ENCODE measurements around the gene SOWAHC. TPM values are rescaled to one million over a fixed set of nuclear protein-coding genes. Genes with fewer than 3 reads are reported as not detected.
A peak's percentile ranks its signal among the peaks of the same experiment; 100 is the strongest.
"Not testable (repeated sequence)": the region's sequence is repeated elsewhere in the genome, so short reads cannot be mapped to it uniquely, and the experiment has no call there.

The SOWAHC gene, protein sequence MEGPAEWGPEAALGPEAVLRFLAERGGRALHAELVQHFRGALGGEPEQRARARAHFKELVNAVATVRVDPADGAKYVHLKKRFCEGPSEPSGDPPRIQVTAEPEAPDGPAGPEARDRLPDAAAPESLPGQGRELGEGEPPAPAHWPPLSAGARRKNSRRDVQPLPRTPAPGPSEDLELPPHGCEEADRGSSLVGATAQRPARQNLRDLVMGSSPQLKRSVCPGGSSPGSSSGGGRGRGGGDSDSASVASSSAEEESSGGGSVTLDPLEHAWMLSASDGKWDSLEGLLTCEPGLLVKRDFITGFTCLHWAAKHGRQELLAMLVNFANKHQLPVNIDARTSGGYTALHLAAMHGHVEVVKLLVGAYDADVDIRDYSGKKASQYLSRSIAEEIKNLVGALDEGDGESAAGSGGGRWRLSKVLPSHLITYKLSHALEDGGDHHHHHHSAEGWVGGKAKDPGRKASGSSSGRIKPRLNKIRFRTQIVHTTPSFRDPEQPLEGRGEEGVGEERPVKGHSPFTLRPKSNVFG
- 10 to 100 TPM in 1 of 2 donors, 1 to 10 TPM in 1; 8.5 to 19.5 TPM for total RNA-seq
- 10 to 100 TPM; 11.3 to 16.8 TPM for polyA plus RNA-seq (ENCODE audit: insufficient read length in 2 of 2)
- long read RNA-seq, donor 1, full-length matches to known transcripts, result 24 of 24 reads
- long read RNA-seq, donor 1, partial matches to known transcripts, result 0 of 24 reads
- long read RNA-seq, donor 1, other reads (novel, unspliced or antisense), result 0 of 24 reads
- long read RNA-seq, donor 2, full-length matches to known transcripts, result 8 of 8 reads
- long read RNA-seq, donor 2, partial matches to known transcripts, result 0 of 8 reads
- long read RNA-seq, donor 2, other reads (novel, unspliced or antisense), result 0 of 8 reads
- long read RNA-seq, donor 3, full-length matches to known transcripts, result 7 of 7 reads
- long read RNA-seq, donor 3, partial matches to known transcripts, result 0 of 7 reads
- long read RNA-seq, donor 3, other reads (novel, unspliced or antisense), result 0 of 7 reads
- long read RNA-seq, donor 4, full-length matches to known transcripts, result 20 of 20 reads
- long read RNA-seq, donor 4, partial matches to known transcripts, result 0 of 20 reads
- long read RNA-seq, donor 4, other reads (novel, unspliced or antisense), result 0 of 20 reads

DNA sequence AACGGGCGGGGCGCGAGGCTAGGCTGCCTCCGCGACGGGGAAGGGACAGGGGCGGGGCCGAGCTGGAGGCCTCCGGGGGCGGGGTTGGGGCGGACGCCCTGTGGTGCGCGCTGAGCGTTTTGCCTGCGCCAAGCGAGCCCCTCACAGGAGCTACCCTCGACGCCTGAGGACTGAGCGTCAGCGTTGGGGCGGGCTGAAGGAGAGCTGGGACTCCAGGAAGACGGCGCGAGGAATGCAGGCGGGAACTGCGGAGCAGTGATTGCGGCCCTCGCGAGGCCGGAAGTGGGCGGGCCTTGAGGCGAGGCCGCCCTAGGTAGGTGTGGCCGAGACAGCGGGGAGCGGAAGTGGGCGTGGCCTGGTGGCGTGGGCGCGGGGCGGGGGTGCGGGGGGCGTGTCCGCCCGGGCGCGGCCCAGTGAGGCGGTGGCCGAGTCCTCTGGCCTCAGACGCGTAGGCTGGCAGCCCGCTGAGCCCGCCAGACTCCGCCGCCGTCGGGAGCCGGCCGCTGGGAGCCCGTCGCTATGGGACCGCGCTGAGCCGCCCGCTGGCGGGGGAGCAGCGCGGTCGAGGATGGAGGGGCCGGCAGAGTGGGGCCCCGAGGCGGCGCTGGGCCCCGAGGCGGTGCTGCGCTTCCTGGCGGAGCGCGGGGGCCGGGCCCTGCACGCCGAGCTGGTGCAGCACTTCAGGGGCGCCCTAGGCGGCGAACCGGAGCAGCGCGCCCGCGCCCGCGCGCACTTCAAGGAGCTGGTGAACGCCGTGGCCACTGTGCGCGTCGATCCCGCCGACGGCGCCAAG is at the start of gene SOWAHC, which contains the start of gene SEPTIN10:
Gene SOWAHC (plus strand): TSS at position 443 of the 793 bp plus-strand sequence. CDS start 126 bp downstream, at position 569.
Gene SEPTIN10 (minus strand): TSS at position 45 of the 793 bp plus-strand sequence. CDS start 139 bp downstream, outside the sequence.
- under 1% methylated on average over 104 of the region's 104 CpGs for WGBS (ENCODE audit: insufficient coverage)
- H3K4me3 ChIP-seq (ENCODE audit: low read depth, low read length), result peak within 1 kb of the TSS; percentile 80
- H3K36me3 ChIP-seq (ENCODE audit: control insufficient read depth, insufficient read depth, low read length), result peaks cover 6% of the 10 kb centered on the region
- peaks cover 14% of the 10 kb centered on the region for H3K4me1 ChIP-seq (ENCODE audit: control insufficient read depth, insufficient read depth, low read length)
- peaks cover 2% of the 10 kb centered on the region for H3K27me3 ChIP-seq (ENCODE audit: control insufficient read depth, insufficient read depth, low read length)
- no peaks in the 10 kb centered on the region for H3K9me3 ChIP-seq (ENCODE audit: control insufficient read depth, insufficient read depth, low read length)
- DNase-seq (ENCODE audit: low read depth in 4 of 6, low spot score in 6 of 6), result peak; percentile 88 to 99 (median 94)
- H3K27ac ChIP-seq (ENCODE audit: low read depth, low read length), result peak within 1 kb of the TSS; percentile 94

DNA sequence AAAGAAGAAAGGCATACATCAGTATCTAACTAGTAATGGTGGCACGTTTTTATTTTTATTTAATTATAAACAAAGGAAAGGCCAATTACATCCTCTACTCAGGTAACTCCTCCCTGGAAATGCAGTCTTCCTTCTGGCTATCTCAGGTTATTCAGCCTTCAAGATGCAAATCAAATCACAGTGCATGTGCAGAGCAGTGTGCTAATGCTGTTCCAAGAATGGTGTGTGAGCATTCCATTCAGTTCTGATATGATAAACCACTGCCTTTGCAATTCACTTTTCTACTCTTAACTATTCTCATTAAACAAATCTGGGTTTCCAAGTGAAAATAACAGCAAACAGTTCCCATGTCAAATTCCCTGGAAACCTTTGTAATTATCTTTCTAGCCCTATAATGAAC is 38.8 kb upstream of the SOWAHC start:
- Histone ChIP-seq H3K4me1 (ENCODE audit: control insufficient read depth, insufficient read depth, low read length) (no peaks in the 10 kb centered on the region), H3K36me3 (ENCODE audit: control insufficient read depth, insufficient read depth, low read length) (peaks cover 7% of the 10 kb centered on the region), H3K9me3 (ENCODE audit: control insufficient read depth, insufficient read depth, low read length) (no peaks in the 10 kb centered on the region), H3K4me3 (ENCODE audit: low read depth, low read length) (no peak overlapping the region), H3K27me3 (ENCODE audit: control insufficient read depth, insufficient read depth, low read length) (no peaks in the 10 kb centered on the region), H3K27ac (ENCODE audit: low read depth, low read length) (no peak overlapping the region)
- WGBS (ENCODE audit: insufficient coverage), result no CpG with 5 or more reads among the region's 1 CpG
- peak in 1 of 6 donors; percentile 14 for DNase-seq (ENCODE audit: low read depth in 4 of 6, low spot score in 6 of 6)

DNA sequence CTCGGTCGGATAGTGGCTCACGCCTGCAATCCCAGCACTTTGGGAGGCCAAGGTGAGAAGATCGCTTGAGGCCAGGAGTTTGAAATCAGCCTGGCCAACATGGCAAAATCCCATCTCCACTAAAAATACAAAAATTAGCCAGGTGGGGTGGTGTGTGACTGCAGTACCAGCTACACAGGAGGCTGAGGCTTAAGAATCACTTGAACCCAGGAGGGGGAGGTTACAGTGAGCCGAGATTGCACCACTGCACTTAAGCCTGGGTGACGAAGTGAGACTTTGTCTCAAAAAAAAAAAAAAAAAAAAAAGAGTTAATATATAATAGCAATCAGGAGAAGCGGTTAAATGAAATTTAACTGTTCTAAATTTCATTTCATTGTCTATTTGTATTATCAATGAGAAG is 36.5 kb upstream of the SOWAHC start:
- not testable (repeated sequence) for H3K4me1 ChIP-seq (ENCODE audit: control insufficient read depth, insufficient read depth, low read length); H3K27me3 ChIP-seq (ENCODE audit: control insufficient read depth, insufficient read depth, low read length); H3K9me3 ChIP-seq (ENCODE audit: control insufficient read depth, insufficient read depth, low read length); DNase-seq (ENCODE audit: low read depth in 4 of 6, low spot score in 6 of 6); H3K36me3 ChIP-seq (ENCODE audit: control insufficient read depth, insufficient read depth, low read length); H3K4me3 ChIP-seq (ENCODE audit: low read depth, low read length); H3K27ac ChIP-seq (ENCODE audit: low read depth, low read length)
- WGBS (ENCODE audit: insufficient coverage), result no CpG with 5 or more reads among the region's 7 CpGs

DNA sequence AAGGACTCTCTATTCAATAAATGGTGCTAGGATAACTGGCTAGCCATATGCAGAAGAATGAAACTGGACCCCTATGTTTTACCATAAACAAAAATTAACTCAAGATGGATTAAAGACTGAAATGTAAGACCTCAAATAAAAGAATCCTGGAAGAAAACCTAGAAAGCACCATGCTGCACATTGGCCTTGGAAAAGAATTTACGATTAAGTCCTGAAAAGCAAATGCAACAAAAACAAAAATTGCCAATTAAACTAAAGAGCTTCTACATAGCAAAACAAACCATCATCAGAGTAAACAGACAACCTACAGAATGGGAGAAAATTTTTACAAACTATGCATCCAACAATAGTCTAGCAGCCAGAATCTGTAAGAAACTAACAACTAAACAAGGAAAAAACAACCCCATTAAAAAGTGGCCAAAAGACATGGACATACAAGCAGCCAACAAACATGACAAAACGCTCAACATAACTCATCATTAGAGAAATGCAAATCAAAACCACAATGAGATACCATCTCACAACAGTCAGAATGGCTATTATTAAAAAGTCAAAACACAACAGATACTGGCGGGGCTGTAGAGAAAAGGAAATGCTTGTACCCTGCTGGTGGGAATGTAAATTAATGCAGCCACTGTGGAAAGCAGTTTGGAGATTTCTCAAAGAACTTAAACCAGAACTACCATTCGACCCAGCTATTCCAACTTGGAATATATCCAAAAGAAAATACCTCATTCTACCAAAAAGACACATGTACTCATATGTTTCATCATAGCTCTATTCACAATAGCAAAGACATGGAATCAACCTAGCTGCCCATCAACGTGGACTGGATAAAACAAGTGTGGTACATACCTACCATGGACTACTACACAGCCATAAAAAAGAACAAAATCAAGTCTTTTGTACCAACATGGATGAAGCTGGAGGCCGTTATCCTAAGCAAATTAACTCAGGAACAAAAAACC is 31.0 kb upstream of the SOWAHC start:
- no peaks in the 10 kb centered on the region for H3K9me3 ChIP-seq (ENCODE audit: control insufficient read depth, insufficient read depth, low read length)
- H3K4me1 ChIP-seq (ENCODE audit: control insufficient read depth, insufficient read depth, low read length), result no peaks in the 10 kb centered on the region
- 100% methylated on average over 1 of the region's 6 CpGs for WGBS (ENCODE audit: insufficient coverage)
- H3K27ac ChIP-seq (ENCODE audit: low read depth, low read length), result no peak overlapping the region
- no peak overlapping the region for H3K4me3 ChIP-seq (ENCODE audit: low read depth, low read length)
- H3K36me3 ChIP-seq (ENCODE audit: control insufficient read depth, insufficient read depth, low read length), result no peaks in the 10 kb centered on the region
- no peaks in the 10 kb centered on the region for H3K27me3 ChIP-seq (ENCODE audit: control insufficient read depth, insufficient read depth, low read length)
- no peak for DNase-seq (ENCODE audit: low read depth in 4 of 6, low spot score in 6 of 6)

DNA sequence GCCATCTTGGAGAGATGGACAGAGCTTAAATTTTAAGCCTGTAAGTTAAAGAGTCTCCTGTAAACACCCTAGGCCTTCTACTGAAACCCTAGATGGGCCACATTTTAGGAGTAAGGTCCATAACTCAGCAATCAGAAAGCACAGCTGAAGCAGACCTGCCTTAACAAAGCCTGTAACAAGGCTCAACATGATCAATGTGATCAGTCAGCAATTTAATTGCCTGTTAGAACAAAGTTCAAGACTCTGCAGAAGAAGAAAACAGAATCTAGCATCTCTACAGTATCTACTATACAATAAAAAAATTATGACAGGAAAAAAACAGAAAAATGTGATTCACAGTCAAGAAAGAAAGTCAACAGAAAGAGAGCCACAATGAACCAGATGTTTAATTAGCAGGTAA is 27.5 kb upstream of the SOWAHC start:
- Histone ChIP-seq H3K27me3 (ENCODE audit: control insufficient read depth, insufficient read depth, low read length) (no peaks in the 10 kb centered on the region), H3K4me3 (ENCODE audit: low read depth, low read length) (no peak overlapping the region), H3K4me1 (ENCODE audit: control insufficient read depth, insufficient read depth, low read length) (no peaks in the 10 kb centered on the region), H3K9me3 (ENCODE audit: control insufficient read depth, insufficient read depth, low read length) (no peaks in the 10 kb centered on the region), H3K27ac (ENCODE audit: low read depth, low read length) (no peak overlapping the region), H3K36me3 (ENCODE audit: control insufficient read depth, insufficient read depth, low read length) (no peaks in the 10 kb centered on the region)
- no peak for DNase-seq (ENCODE audit: low read depth in 4 of 6, low spot score in 6 of 6)

DNA sequence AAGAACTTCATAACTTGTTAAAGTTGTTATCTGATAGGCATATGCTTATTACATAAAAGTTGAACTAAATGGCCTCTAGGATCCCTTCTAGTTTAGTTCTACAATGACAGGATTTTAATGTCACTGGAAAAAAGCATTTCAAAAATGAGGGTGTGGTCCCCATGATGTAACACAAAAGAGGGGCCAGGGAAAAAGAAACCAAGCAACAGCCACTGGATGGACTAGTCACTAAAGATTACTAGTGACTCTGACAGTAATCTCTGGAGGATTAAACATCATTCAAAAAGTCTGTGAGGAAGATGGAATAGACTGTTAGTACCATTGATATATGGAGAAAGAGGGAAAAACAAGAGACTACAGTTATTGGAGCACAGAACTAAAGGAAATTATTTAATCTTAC is 23.0 kb upstream of the SOWAHC start:
- no peak overlapping the region for H3K27ac ChIP-seq (ENCODE audit: low read depth, low read length)
- peaks cover 3% of the 10 kb centered on the region for H3K36me3 ChIP-seq (ENCODE audit: control insufficient read depth, insufficient read depth, low read length)
- no peak overlapping the region for H3K4me3 ChIP-seq (ENCODE audit: low read depth, low read length)
- no peak for DNase-seq (ENCODE audit: low read depth in 4 of 6, low spot score in 6 of 6)
- H3K4me1 ChIP-seq (ENCODE audit: control insufficient read depth, insufficient read depth, low read length), result peaks cover 14% of the 10 kb centered on the region
- H3K27me3 ChIP-seq (ENCODE audit: control insufficient read depth, insufficient read depth, low read length), result no peaks in the 10 kb centered on the region
- no peaks in the 10 kb centered on the region for H3K9me3 ChIP-seq (ENCODE audit: control insufficient read depth, insufficient read depth, low read length)

DNA sequence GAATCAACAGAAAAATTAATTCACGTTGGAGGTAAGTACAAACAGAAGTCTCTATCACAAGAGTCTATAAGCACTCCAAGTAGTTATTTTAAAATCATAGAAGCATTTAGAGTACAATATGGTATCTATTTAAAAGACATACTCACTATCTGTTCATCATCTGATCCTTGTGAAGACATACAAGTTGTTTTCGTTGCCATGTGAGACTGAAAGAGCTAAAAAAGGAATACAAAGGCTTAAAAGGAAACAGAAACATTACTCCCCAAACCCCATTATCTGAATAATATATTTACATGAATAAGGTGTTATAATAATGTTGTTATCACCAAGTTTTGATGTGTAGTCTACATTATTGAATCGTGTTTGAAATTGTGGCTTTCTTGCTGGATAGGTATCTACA is 21.3 kb upstream of the SOWAHC start:
- Histone ChIP-seq H3K4me3 (ENCODE audit: low read depth, low read length) (no peak overlapping the region), H3K36me3 (ENCODE audit: control insufficient read depth, insufficient read depth, low read length) (peaks cover 3% of the 10 kb centered on the region), H3K27ac (ENCODE audit: low read depth, low read length) (no peak overlapping the region), H3K27me3 (ENCODE audit: control insufficient read depth, insufficient read depth, low read length) (no peaks in the 10 kb centered on the region), H3K4me1 (ENCODE audit: control insufficient read depth, insufficient read depth, low read length) (peaks cover 14% of the 10 kb centered on the region), H3K9me3 (ENCODE audit: control insufficient read depth, insufficient read depth, low read length) (no peaks in the 10 kb centered on the region)
- no CpG with 5 or more reads among the region's 3 CpGs for WGBS (ENCODE audit: insufficient coverage)
- no peak for DNase-seq (ENCODE audit: low read depth in 4 of 6, low spot score in 6 of 6)

DNA sequence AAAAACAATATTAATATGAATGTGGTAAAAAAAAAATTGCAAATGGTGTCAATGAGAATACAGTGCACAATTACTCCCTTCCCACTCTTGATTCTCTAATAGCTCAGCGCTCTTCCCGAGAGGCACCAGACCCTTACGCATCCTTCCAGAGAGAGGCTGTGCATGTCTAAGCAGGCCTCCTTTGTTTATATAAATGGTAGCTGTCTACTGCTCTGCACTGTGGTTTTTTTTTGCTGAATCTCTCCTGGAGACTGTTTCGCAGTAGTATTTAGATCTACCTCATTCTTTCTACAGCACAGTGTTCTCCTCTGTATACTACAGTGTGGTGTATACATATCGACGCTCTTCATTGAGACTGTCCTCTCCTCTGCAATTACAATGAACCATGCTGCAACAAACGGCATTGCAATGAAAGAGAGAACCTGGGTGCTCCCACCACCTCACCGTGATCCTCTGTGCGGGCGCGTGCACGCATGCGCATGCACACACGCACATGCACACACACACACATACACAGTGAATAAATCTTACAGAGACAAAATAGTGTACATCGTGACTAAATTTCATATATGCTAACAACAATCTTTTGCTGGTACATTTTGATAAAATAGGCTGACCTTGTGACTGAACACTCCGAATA is 19.8 kb upstream of the SOWAHC start:
- H3K4me3 ChIP-seq (ENCODE audit: low read depth, low read length), result no peak overlapping the region
- DNase-seq (ENCODE audit: low read depth in 4 of 6, low spot score in 6 of 6), result peak in 3 of 6 donors; percentile 31 to 88 (median 61)
- peaks cover 14% of the 10 kb centered on the region for H3K4me1 ChIP-seq (ENCODE audit: control insufficient read depth, insufficient read depth, low read length)
- 75% methylated on average over 11 of the region's 16 CpGs for WGBS (ENCODE audit: insufficient coverage)
- peak overlapping the region; percentile 54 for H3K27ac ChIP-seq (ENCODE audit: low read depth, low read length)
- H3K27me3 ChIP-seq (ENCODE audit: control insufficient read depth, insufficient read depth, low read length), result no peaks in the 10 kb centered on the region
- peaks cover 3% of the 10 kb centered on the region for H3K36me3 ChIP-seq (ENCODE audit: control insufficient read depth, insufficient read depth, low read length)
- no peaks in the 10 kb centered on the region for H3K9me3 ChIP-seq (ENCODE audit: control insufficient read depth, insufficient read depth, low read length)

Data from spinal cord (tissue), 10 donors.